NOMO-1 treated with dmso at 0.1 percent for 144 hours (cell line): ENCODE data around the gene SRSF6.
"Not testable (repeated sequence)": the region's sequence is repeated elsewhere in the genome, so short reads cannot be mapped to it uniquely, and the experiment has no call there.

Experiments used
- DNase-seq: peaks from one replicate; lab custom pipeline; 2025; ENCODE audit not compliant: unreplicated experiment; lab: John Stamatoyannopoulos, UW

The SRSF6 gene

GRCh38 chr20:43457640-43458421 lies at the start of gene SRSF6:
Gene SRSF6 (plus strand): TSS chr20:43457896. CDS start chr20:43458034, 138 bp downstream.
- peak; percentile 88 for DNase-seq

- no peak for DNase-seq
These were observed 48.7 kb upstream of the SRSF6 start for GRCh38 chr20:43408848-43409576.

- no peak for DNase-seq
These were observed 48.2 kb upstream of the SRSF6 start for GRCh38 chr20:43409577-43409913.

- DNase-seq: no peak
These were observed 41.9 kb upstream of the SRSF6 start for GRCh38 chr20:43415661-43416430.

- no peak for DNase-seq
These were observed 41.0 kb upstream of the SRSF6 start for GRCh38 chr20:43416591-43417228.

- DNase-seq: no peak
These were observed 37.5 kb upstream of the SRSF6 start for GRCh38 chr20:43420192-43420591.

- not testable (repeated sequence) for DNase-seq
These were observed 36.8 kb upstream of the SRSF6 start for GRCh38 chr20:43420913-43421312.

- no peak for DNase-seq
These were observed 31.5 kb upstream of the SRSF6 start for GRCh38 chr20:43426172-43426571.

GRCh38 chr20:43430265-43431133 lies 27.2 kb upstream of the SRSF6 start:
- DNase-seq: no peak

GRCh38 chr20:43431134-43431519 lies 26.6 kb upstream of the SRSF6 start:
- DNase-seq: no peak

- DNase-seq: no peak
These were observed 25.2 kb upstream of the SRSF6 start for GRCh38 chr20:43432498-43432897.

- DNase-seq: no peak
These were observed 24.3 kb upstream of the SRSF6 start for GRCh38 chr20:43433250-43433854.

GRCh38 chr20:43434565-43434964 lies 23.1 kb upstream of the SRSF6 start:
- DNase-seq: no peak

- no peak for DNase-seq
These were observed 18.9 kb upstream of the SRSF6 start for GRCh38 chr20:43438578-43439316.

- no peak for DNase-seq
These were observed 17.2 kb upstream of the SRSF6 start for GRCh38 chr20:43440531-43440930.

- DNase-seq: no peak
These were observed 15.3 kb upstream of the SRSF6 start for GRCh38 chr20:43442282-43442880.

- no peak for DNase-seq
These were observed 13.6 kb upstream of the SRSF6 start for GRCh38 chr20:43444107-43444506.

- no peak for DNase-seq
These were observed 11.3 kb upstream of the SRSF6 start for GRCh38 chr20:43446361-43446879.

- not testable (repeated sequence) for DNase-seq
These were observed 9.3 kb upstream of the SRSF6 start for GRCh38 chr20:43448431-43448747.
